ENCODE results near the gene RBP5.

GRCh38 chr12:7142809-7143465, 14.2 kb upstream of the RBP5 start:
- TF ChIP-seq POLR2A (IDR thresholded peaks at IDR 0.05): no peak
- TF ChIP-seq, protein P1, sequence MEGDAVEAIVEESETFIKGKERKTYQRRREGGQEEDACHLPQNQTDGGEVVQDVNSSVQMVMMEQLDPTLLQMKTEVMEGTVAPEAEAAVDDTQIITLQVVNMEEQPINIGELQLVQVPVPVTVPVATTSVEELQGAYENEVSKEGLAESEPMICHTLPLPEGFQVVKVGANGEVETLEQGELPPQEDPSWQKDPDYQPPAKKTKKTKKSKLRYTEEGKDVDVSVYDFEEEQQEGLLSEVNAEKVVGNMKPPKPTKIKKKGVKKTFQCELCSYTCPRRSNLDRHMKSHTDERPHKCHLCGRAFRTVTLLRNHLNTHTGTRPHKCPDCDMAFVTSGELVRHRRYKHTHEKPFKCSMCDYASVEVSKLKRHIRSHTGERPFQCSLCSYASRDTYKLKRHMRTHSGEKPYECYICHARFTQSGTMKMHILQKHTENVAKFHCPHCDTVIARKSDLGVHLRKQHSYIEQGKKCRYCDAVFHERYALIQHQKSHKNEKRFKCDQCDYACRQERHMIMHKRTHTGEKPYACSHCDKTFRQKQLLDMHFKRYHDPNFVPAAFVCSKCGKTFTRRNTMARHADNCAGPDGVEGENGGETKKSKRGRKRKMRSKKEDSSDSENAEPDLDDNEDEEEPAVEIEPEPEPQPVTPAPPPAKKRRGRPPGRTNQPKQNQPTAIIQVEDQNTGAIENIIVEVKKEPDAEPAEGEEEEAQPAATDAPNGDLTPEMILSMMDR (IDR thresholded peaks at IDR 0.05): no peak

All from adrenal gland (tissue), 5 donors.